Hepatocyte (in vitro differentiated cells): ENCODE measurements around the gene HIVEP2. TPM values are rescaled to one million over a fixed set of nuclear protein-coding genes. Genes with fewer than 3 reads are reported as not detected.

Experiments used
- DNase-seq: peaks from one replicate; pipeline ENCODE4 v3.0.0-alpha.2; 2016; ENCODE audit warnings: low spot score
- H2AFZ ChIP-seq: fragments of 200-600 bp; sonication (generic); 2 replicates; pipeline ENCODE4 v1.6.0; 2016; ENCODE audit warnings: antibody characterized with exemption, mild to moderate bottlenecking
- H3K27ac ChIP-seq: fragments of 200-600 bp; sonication (generic); 2 replicates; pipeline ENCODE4 v1.5.1; 2016; ENCODE audit warnings: mild to moderate bottlenecking
- H3K27me3 ChIP-seq: fragments of 200-600 bp; sonication (generic); 2 replicates; pipeline ENCODE4 v1.6.1; 2016
- H3K36me3 ChIP-seq: fragments of 200-600 bp; sonication (generic); replicated peaks from 2 replicates; pipeline ENCODE4 v1.5.1; 2016; ENCODE audit warnings: low read depth; ENCODE audit not compliant: insufficient read depth
- H3K4me1 ChIP-seq: fragments of 200-600 bp; sonication (generic); 2 replicates; pipeline ENCODE4 v1.5.1; 2016; ENCODE audit warnings: mild to moderate bottlenecking, moderate library complexity; ENCODE audit not compliant: insufficient read depth
- H3K4me2 ChIP-seq: fragments of 200-600 bp; sonication (generic); 2 replicates; pipeline ENCODE4 v1.6.0; 2016
- H3K4me3 ChIP-seq: fragments of 200-600 bp; sonication (generic); 2 replicates; pipeline ENCODE4 v1.5.1; 2016; ENCODE audit warnings: mild to moderate bottlenecking
- H3K79me2 ChIP-seq: fragments of 200-600 bp; sonication (generic); 2 replicates; pipeline ENCODE4 v1.6.0; 2017; ENCODE audit warnings: mild to moderate bottlenecking
- H3K9me2 ChIP-seq: fragments of 200-600 bp; sonication (generic); replicated peaks from 2 replicates; pipeline ENCODE4 v1.6.0; 2017; ENCODE audit warnings: mild to moderate bottlenecking; ENCODE audit not compliant: insufficient read depth
- H3K9me3 ChIP-seq: fragments of 200-600 bp; sonication (generic); 2 replicates; pipeline ENCODE4 v1.5.1; 2016; ENCODE audit warnings: low read depth, mild to moderate bottlenecking
- H4K20me1 ChIP-seq: fragments of 200-600 bp; sonication (generic); 2 replicates; pipeline ENCODE4 v1.6.0; 2016; ENCODE audit warnings: mild to moderate bottlenecking; ENCODE audit not compliant: insufficient read depth, poor library complexity, severe bottlenecking
- EZH2 ChIP-seq: fragments of 200-600 bp; sonication (generic); IDR thresholded peaks from 2 replicates; pipeline ENCODE4 v1.6.1; 2016; ENCODE audit warnings: antibody characterized with exemption, mild to moderate bottlenecking, borderline replicate concordance
- EZH2phosphoT487 ChIP-seq: fragments of 200-600 bp; sonication (generic); IDR thresholded peaks from one replicate; pipeline ENCODE4 v1.6.1; 2018; ENCODE audit warnings: antibody characterized with exemption, mild to moderate bottlenecking, low read depth, moderate library complexity; ENCODE audit not compliant: unreplicated experiment, severe bottlenecking
- WGBS: methylation state at CpG from one replicate; pipeline ENCODE4 v1.1.6; 2016; ENCODE audit warnings: low lambda C conversion rate; ENCODE audit errors: missing lambda C conversion rate; 5-methylcytosine and 5-hydroxymethylcytosine counted together
- polyA plus RNA-seq: library from polyadenylated mRNA; unstranded; fragments of >200 nt; fragmentation: Nextera tagmentation; extraction: Ambion mirVana; gene quantifications from 2 replicates; pipeline ENCODE4 v1.2.1, GENCODE V29; 2016
- total RNA-seq: library from RNA; depleted of rRNA; stranded (reverse); fragments of >200 nt; gene quantifications from 2 replicates; pipeline ENCODE4 v1.2.3, GENCODE V29; 2014
- TF ChIP-seq, protein P1 (sequence below): fragments of 200-600 bp; sonication (generic); IDR thresholded peaks from 2 replicates; pipeline ENCODE4 v1.5.1; 2016; ENCODE audit warnings: antibody characterized with exemption, mild to moderate bottlenecking; ENCODE audit not compliant: poor library complexity

HIVEP2 gene
- total and polyA plus RNA-seq, 2 experiments from 2014 or later, result 3.3 to 9.4 TPM

DNA sequence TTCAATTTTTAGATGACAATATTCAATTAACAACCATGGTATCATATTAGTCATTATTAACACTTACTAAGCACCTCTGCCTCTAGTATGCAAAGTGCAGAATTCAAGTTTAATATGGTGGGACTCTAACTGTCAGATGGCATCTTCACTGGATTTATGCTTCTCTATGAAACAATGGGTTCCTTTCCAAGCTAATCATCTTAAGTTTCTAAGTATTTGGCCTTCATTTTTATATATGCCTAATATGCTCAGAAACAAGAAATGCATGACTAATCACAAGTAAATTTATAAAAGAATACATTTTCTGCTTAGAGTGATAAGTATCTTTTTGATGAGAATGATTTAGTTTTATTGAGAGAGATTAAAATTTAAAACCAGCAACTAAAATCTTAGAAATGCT lies 144.7 kb downstream of the HIVEP2 start:
- H3K4me3 ChIP-seq, result no peak overlapping the region
- H3K27me3 ChIP-seq, result no peaks in the 10 kb centered on the region
- TF ChIP-seq EZH2, result no peak
- no peak overlapping the region for H3K4me2 ChIP-seq
- no peaks in the 10 kb centered on the region for H3K36me3 ChIP-seq
- H3K4me1 ChIP-seq, result no peaks in the 10 kb centered on the region
- peaks cover 2% of the 10 kb centered on the region for H3K79me2 ChIP-seq
- H3K27ac ChIP-seq, result no peak overlapping the region
- no peak overlapping the region for H2AFZ ChIP-seq
- no peaks in the 10 kb centered on the region for H3K9me3 ChIP-seq
- no peak for DNase-seq
- H3K9me2 ChIP-seq, result no peaks in the 10 kb centered on the region
- no peaks in the 10 kb centered on the region for H4K20me1 ChIP-seq

DNA sequence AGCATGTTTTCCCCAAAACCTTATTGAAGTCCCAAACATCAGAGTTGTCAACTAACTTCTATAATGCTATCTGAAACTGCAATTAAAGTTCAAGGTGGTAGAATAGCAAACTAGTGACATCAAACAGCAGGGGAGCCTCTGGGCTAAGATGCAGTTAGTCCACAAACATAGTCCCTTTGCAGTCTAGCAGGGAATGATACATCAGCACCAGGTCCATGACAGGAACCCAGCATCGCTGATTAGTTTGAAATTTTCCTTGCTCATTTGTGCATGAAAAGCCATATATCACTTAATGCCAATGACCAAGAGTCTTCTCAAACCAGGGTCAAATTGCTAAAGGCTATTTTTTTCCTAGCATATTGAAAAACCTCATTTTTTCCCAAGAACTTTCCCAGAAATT lies 145.3 kb downstream of the HIVEP2 start:
- Histone ChIP-seq H3K4me1 (no peaks in the 10 kb centered on the region), H3K79me2 (peaks cover 2% of the 10 kb centered on the region), H2AFZ (no peak overlapping the region), H3K4me3 (no peak overlapping the region), H3K9me2 (no peaks in the 10 kb centered on the region), H3K36me3 (no peaks in the 10 kb centered on the region), H4K20me1 (no peaks in the 10 kb centered on the region), H3K4me2 (no peak overlapping the region), H3K27ac (no peak overlapping the region), H3K9me3 (no peaks in the 10 kb centered on the region), H3K27me3 (no peaks in the 10 kb centered on the region)
- no peak for DNase-seq
- WGBS, result 100% methylated on average over 1 of the region's 1 CpG
- TF ChIP-seq EZH2phosphoT487 (no peak), EZH2 (no peak)
- TF ChIP-seq, protein P1, sequence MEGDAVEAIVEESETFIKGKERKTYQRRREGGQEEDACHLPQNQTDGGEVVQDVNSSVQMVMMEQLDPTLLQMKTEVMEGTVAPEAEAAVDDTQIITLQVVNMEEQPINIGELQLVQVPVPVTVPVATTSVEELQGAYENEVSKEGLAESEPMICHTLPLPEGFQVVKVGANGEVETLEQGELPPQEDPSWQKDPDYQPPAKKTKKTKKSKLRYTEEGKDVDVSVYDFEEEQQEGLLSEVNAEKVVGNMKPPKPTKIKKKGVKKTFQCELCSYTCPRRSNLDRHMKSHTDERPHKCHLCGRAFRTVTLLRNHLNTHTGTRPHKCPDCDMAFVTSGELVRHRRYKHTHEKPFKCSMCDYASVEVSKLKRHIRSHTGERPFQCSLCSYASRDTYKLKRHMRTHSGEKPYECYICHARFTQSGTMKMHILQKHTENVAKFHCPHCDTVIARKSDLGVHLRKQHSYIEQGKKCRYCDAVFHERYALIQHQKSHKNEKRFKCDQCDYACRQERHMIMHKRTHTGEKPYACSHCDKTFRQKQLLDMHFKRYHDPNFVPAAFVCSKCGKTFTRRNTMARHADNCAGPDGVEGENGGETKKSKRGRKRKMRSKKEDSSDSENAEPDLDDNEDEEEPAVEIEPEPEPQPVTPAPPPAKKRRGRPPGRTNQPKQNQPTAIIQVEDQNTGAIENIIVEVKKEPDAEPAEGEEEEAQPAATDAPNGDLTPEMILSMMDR, result no peak

DNA sequence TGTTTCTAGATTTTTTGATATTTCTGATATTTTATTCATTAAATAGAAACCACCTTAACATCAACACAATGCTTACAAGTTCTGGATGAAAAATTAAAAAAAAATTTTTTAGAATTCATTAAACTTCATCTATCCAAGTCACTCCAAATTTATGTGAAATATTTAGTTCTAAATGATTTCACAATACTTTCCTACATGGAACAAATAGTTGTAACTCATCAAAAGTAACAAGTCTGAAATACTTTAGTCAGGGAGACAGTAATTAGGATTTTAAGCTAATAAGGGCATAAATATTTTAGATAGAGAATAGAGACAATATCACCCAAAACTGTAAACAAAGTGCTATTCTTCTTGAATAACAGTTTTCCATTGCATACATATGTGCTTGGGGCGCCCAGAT lies 147.8 kb downstream of the HIVEP2 start:
- 91% methylated on average over 1 of the region's 1 CpG for WGBS
- Histone ChIP-seq H3K4me3 (no peak overlapping the region), H4K20me1 (no peaks in the 10 kb centered on the region), H3K27me3 (no peaks in the 10 kb centered on the region), H3K4me1 (no peaks in the 10 kb centered on the region), H3K4me2 (no peak overlapping the region), H3K79me2 (no peaks in the 10 kb centered on the region), H3K9me3 (no peaks in the 10 kb centered on the region), H3K36me3 (no peaks in the 10 kb centered on the region), H2AFZ (no peak overlapping the region), H3K9me2 (no peaks in the 10 kb centered on the region), H3K27ac (no peak overlapping the region)
- no peak for TF ChIP-seq EZH2
- no peak for TF ChIP-seq EZH2phosphoT487
- TF ChIP-seq, protein P1, result no peak
- DNase-seq, result no peak

DNA sequence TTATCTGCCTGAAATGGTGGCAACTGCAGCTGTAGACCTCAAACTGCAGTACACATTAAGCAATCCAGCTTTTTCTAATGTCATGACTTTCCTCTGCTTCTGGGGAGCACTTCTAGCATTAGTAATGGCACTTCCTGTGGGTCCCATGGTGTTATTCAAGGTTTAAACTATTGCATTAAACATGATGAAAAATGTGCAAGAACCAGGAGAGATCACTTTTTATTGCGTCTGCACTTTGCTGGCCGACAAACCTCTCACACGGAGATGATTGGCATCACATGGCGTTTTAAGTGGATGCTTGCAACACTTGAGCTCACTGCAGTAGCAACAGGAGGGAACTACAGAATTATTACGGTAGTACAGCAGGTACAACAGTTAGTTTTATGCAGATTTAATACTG lies 148.4 kb downstream of the HIVEP2 start:
- Histone ChIP-seq H4K20me1 (no peaks in the 10 kb centered on the region), H3K36me3 (no peaks in the 10 kb centered on the region), H3K79me2 (no peaks in the 10 kb centered on the region), H3K9me2 (no peaks in the 10 kb centered on the region), H3K27ac (no peak overlapping the region), H3K4me3 (no peak overlapping the region), H2AFZ (no peak overlapping the region), H3K27me3 (no peaks in the 10 kb centered on the region), H3K4me1 (no peaks in the 10 kb centered on the region), H3K4me2 (no peak overlapping the region), H3K9me3 (no peaks in the 10 kb centered on the region)
- TF ChIP-seq EZH2, result no peak
- no peak for TF ChIP-seq EZH2phosphoT487
- TF ChIP-seq, protein P1, result no peak
- no peak for DNase-seq
- 92% methylated on average over 5 of the region's 5 CpGs for WGBS
